ENCODE measurements around the gene GGA1.
A peak's percentile ranks its signal among the peaks of the same experiment; 100 is the strongest.

The GGA1 gene, protein sequence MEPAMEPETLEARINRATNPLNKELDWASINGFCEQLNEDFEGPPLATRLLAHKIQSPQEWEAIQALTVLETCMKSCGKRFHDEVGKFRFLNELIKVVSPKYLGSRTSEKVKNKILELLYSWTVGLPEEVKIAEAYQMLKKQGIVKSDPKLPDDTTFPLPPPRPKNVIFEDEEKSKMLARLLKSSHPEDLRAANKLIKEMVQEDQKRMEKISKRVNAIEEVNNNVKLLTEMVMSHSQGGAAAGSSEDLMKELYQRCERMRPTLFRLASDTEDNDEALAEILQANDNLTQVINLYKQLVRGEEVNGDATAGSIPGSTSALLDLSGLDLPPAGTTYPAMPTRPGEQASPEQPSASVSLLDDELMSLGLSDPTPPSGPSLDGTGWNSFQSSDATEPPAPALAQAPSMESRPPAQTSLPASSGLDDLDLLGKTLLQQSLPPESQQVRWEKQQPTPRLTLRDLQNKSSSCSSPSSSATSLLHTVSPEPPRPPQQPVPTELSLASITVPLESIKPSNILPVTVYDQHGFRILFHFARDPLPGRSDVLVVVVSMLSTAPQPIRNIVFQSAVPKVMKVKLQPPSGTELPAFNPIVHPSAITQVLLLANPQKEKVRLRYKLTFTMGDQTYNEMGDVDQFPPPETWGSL

DNA sequence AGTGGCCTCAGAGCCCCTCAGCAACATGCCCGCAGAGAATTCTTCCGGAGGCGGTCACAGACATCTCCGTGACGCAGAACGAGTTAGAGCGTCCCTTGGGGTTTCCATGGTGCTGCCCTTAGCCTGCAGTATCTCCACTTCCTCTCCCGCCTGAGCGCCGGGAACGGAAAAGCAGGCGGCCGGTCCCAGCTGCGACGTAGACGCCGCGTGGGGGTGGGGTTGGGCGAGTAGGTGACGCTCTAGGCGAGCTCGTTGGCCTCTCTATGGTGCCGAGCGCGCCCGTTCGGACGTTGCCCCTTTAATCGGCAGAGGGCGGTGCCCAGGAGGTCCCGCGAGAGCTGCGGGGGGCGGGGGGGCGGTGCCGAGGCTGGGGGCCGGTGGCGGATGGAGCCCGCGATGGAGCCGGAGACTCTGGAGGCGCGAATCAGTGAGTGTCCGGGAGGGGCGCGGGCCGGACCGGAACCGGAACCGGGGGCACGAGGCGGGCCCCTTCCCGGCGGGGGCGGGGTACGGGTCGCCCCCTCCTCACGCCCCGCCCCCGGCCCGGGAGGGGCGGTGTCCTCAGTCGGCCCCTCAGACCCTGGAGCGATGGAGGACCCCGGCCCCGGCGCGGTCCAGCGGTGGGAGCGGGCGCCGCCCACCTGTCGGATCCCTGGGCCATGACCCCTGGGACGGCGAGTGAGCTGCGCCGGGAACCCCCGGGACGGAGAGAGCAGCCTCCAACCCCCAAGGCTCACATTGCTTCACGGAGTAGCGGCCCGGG, at the start of gene GGA1:
GGA1 (plus strand) TSS at position 358 of the 763 bp plus-strand sequence; CDS start at position 385, 27 bp downstream.
- ATAC-seq (ENCODE audit: low read depth) (peak; percentile 78), DNase-seq (ENCODE audit: low spot score) (peak; percentile 95)
- Histone ChIP-seq H3K27ac (ENCODE audit: poor library complexity, severe bottlenecking) (peak within 1 kb of the TSS; percentile 90), H3K36me3 (ENCODE audit: low read depth) (no peaks in the 10 kb centered on the region), H3K27me3 (ENCODE audit: insufficient read depth, poor library complexity, severe bottlenecking) (no peaks in the 10 kb centered on the region), H3K4me1 (ENCODE audit: insufficient read depth, poor library complexity, severe bottlenecking) (peaks cover 4% of the 10 kb centered on the region), H3K4me3 (ENCODE audit: severe bottlenecking) (peak within 1 kb of the TSS; percentile 71), H3K9me3 (ENCODE audit: severe bottlenecking) (no peaks in the 10 kb centered on the region)
- TF ChIP-seq, protein P1, sequence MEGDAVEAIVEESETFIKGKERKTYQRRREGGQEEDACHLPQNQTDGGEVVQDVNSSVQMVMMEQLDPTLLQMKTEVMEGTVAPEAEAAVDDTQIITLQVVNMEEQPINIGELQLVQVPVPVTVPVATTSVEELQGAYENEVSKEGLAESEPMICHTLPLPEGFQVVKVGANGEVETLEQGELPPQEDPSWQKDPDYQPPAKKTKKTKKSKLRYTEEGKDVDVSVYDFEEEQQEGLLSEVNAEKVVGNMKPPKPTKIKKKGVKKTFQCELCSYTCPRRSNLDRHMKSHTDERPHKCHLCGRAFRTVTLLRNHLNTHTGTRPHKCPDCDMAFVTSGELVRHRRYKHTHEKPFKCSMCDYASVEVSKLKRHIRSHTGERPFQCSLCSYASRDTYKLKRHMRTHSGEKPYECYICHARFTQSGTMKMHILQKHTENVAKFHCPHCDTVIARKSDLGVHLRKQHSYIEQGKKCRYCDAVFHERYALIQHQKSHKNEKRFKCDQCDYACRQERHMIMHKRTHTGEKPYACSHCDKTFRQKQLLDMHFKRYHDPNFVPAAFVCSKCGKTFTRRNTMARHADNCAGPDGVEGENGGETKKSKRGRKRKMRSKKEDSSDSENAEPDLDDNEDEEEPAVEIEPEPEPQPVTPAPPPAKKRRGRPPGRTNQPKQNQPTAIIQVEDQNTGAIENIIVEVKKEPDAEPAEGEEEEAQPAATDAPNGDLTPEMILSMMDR (IDR thresholded peaks at IDR 0.05; ENCODE audit: poor library complexity, severe bottlenecking), result no peak

GRCh38 chr22:37559521-37559900, 49.1 kb upstream of the GGA1 start:
- DNase-seq (ENCODE audit: low spot score), result no peak
- H3K4me1 ChIP-seq (ENCODE audit: insufficient read depth, poor library complexity, severe bottlenecking), result peaks cover 27% of the 10 kb centered on the region
- no peaks in the 10 kb centered on the region for H3K9me3 ChIP-seq (ENCODE audit: severe bottlenecking)
- H3K27ac ChIP-seq (ENCODE audit: poor library complexity, severe bottlenecking), result peak overlapping the region; percentile 93
- peaks cover 15% of the 10 kb centered on the region for H3K36me3 ChIP-seq (ENCODE audit: low read depth)
- no peak overlapping the region for H3K4me3 ChIP-seq (ENCODE audit: severe bottlenecking)
- ATAC-seq (ENCODE audit: low read depth), result no peak
- H3K27me3 ChIP-seq (ENCODE audit: insufficient read depth, poor library complexity, severe bottlenecking), result no peaks in the 10 kb centered on the region
- TF ChIP-seq, protein P1 (IDR thresholded peaks at IDR 0.05; ENCODE audit: poor library complexity, severe bottlenecking), result no peak

GRCh38 chr22:37559901-37560607, 48.6 kb upstream of the GGA1 start, which contains the start of gene CDC42EP1:
CDC42EP1 (plus strand) TSS chr22:37560480; CDS start chr22:37566350, 5,870 bp downstream.
- DNase-seq (ENCODE audit: low spot score) (no peak), ATAC-seq (ENCODE audit: low read depth) (peak; percentile 13)
- Histone ChIP-seq H3K4me1 (ENCODE audit: insufficient read depth, poor library complexity, severe bottlenecking) (peaks cover 28% of the 10 kb centered on the region), H3K27ac (ENCODE audit: poor library complexity, severe bottlenecking) (peak within 1 kb of the TSS; percentile 93), H3K36me3 (ENCODE audit: low read depth) (peaks cover 18% of the 10 kb centered on the region), H3K27me3 (ENCODE audit: insufficient read depth, poor library complexity, severe bottlenecking) (no peaks in the 10 kb centered on the region), H3K9me3 (ENCODE audit: severe bottlenecking) (no peaks in the 10 kb centered on the region), H3K4me3 (ENCODE audit: severe bottlenecking) (peak within 1 kb of the TSS; percentile 98)
- TF ChIP-seq, protein P1 (IDR thresholded peaks at IDR 0.05; ENCODE audit: poor library complexity, severe bottlenecking), result no peak

DNA sequence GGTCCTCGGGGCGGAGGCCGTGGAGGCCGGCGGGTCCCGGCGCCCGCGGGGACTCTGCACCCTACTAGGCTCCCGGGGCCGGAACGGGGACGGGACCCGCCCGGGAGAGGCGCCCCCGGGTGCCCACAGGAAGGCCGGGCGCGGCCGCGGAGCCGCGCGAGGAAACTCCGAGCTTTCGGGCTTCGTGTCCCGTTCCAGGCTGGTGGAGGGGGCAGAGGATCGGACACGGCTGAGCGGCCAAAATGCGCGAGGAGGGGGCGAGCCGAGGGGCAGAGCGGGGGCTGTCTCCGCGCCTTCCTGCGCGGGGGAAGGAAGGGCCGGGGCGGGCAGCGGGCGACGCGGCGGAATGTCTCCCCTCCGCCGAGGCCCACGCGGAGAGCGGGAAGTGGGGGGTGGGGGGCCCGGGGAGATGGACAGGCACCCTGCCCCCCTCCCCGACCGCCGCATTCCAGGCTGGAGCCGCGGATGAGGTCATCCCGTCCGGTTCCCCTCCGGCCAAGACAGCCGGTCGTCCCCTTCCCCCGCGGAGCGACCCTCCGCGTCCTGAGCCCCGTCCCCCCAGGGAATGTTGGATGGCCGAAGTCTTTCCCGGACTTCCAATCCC, 47.9 kb upstream of the GGA1 start:
- H3K4me1 ChIP-seq (ENCODE audit: insufficient read depth, poor library complexity, severe bottlenecking), result peaks cover 28% of the 10 kb centered on the region
- H3K4me3 ChIP-seq (ENCODE audit: severe bottlenecking), result peak overlapping the region; percentile 98
- H3K36me3 ChIP-seq (ENCODE audit: low read depth), result peaks cover 19% of the 10 kb centered on the region
- H3K27ac ChIP-seq (ENCODE audit: poor library complexity, severe bottlenecking), result peak overlapping the region; percentile 93
- DNase-seq (ENCODE audit: low spot score) (no peak), ATAC-seq (ENCODE audit: low read depth) (peak; percentile 4; the same call in 1 of the 3 replicates)
- H3K27me3 ChIP-seq (ENCODE audit: insufficient read depth, poor library complexity, severe bottlenecking), result no peaks in the 10 kb centered on the region
- H3K9me3 ChIP-seq (ENCODE audit: severe bottlenecking), result no peaks in the 10 kb centered on the region
- TF ChIP-seq, protein P1 (IDR thresholded peaks at IDR 0.05; ENCODE audit: poor library complexity, severe bottlenecking), result no peak
